ENCODE results near the gene NDRG4. TPM values are rescaled to one million over a fixed set of nuclear protein-coding genes. Genes with fewer than 3 reads are reported as not detected.

The NDRG4 gene
- total and polyA plus RNA-seq, 2 of the 13 experiments (the other 11 are each of a cell fraction or from before 2014, with no cell fraction given) = 1.7 to 2.7 TPM

DNA sequence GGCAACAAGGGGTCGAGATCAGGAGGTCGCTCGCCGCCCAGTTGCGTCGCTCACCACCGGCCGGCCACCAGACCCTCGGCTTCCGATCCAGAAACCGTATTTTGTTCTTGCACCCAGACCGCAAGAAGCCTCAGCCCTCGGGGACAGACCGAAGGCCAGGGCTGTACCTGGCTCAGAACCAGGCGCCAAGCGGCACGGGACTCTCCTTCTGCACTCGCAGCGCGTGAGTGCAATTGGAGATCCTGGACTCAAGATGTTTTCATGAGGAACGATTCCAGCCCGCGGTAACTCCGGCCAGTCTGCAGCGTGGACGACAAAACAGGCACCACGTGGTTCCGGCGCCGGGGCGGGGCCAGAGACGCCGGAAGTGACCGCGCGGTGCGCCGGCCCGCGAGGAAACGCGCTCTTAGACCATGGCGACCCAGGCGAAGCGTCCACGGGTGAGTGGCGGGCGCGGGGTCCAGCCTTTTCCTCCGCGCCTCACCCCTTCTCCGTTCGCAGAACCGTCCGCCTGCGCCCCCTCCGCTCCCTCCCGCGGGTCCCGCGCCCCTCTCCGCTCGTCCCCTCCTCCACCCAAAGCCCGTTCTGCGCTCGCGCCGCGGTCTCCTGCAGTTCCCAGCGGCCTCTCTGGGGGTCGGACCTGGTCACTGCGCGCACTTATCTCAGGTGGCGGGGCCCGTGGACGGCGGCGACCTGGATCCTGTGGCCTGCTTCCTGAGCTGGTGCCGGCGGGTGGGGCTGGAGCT, 15.4 kb downstream of the NDRG4 start, which contains the start of gene SETD6 (continued):
- TF ChIP-seq, protein P1, sequence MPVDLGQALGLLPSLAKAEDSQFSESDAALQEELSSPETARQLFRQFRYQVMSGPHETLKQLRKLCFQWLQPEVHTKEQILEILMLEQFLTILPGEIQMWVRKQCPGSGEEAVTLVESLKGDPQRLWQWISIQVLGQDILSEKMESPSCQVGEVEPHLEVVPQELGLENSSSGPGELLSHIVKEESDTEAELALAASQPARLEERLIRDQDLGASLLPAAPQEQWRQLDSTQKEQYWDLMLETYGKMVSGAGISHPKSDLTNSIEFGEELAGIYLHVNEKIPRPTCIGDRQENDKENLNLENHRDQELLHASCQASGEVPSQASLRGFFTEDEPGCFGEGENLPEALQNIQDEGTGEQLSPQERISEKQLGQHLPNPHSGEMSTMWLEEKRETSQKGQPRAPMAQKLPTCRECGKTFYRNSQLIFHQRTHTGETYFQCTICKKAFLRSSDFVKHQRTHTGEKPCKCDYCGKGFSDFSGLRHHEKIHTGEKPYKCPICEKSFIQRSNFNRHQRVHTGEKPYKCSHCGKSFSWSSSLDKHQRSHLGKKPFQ (CRISPR knock-in tag; IDR thresholded peaks at IDR 0.05; ENCODE audit: insufficient replicate concordance) = peak; percentile 94
- TF ChIP-seq ZBTB38 (CRISPR knock-in tag; IDR thresholded peaks at IDR 0.05) (peak; percentile 81; the same call in 1 of the 2 replicates), ZNF251 (CRISPR knock-in tag; IDR thresholded peaks at IDR 0.05) (no peak), GPN1 (CRISPR knock-in tag; IDR thresholded peaks at IDR 0.05; ENCODE audit: borderline replicate concordance) (no peak; the same call in 1 of the 2 replicates), ZSCAN31 (CRISPR knock-in tag; IDR thresholded peaks at IDR 0.05; ENCODE audit: low read depth) (peak; percentile 96), SKI (IDR thresholded peaks at IDR 0.05; ENCODE audit: partially characterized antibody) (peak; percentile 37), KDM3A (CRISPR knock-in tag; IDR thresholded peaks at IDR 0.05; ENCODE audit: low read depth) (peak; percentile 17; the same call in 1 of the 2 replicates), NR2F1 (CRISPR knock-in tag; IDR thresholded peaks at IDR 0.05) (no peak), ZNF350 (CRISPR knock-in tag; IDR thresholded peaks at IDR 0.05; ENCODE audit: borderline replicate concordance, low read depth) (peak; percentile 95), ZNF569 (CRISPR knock-in tag; IDR thresholded peaks at IDR 0.05; ENCODE audit: borderline replicate concordance) (peak; percentile 95; the same call in 1 of the 2 replicates), POLR2A (IDR thresholded peaks at IDR 0.05; ENCODE audit: insufficient read depth in 1 of 2, low read depth in 2 of 2, low read length in 2 of 2) (peak; percentile 84 to 97), FOXK1 (CRISPR knock-in tag; IDR thresholded peaks at IDR 0.05; ENCODE audit: borderline replicate concordance, low read depth) (peak; percentile 97), JUNB (CRISPR knock-in tag; IDR thresholded peaks at IDR 0.05; ENCODE audit: borderline replicate concordance) (0 out of 2 replicates have a peak, but pooled peaks have one; percentile 52), ZNF333 (CRISPR knock-in tag; IDR thresholded peaks at IDR 0.05; ENCODE audit: borderline replicate concordance) (peak; percentile 71), SP2 (CRISPR knock-in tag; IDR thresholded peaks at IDR 0.05) (peak; percentile 76), ZNF780A (CRISPR knock-in tag; IDR thresholded peaks at IDR 0.05) (peak; percentile 94), REXO4 (CRISPR knock-in tag; IDR thresholded peaks at IDR 0.05; ENCODE audit: borderline replicate concordance) (0 out of 2 replicates have a peak, but pooled peaks have one; percentile 35), KLF11 (CRISPR knock-in tag; IDR thresholded peaks at IDR 0.05) (peak; percentile 51; the same call in 1 of the 2 replicates)
- TF ChIP-seq, protein P2, sequence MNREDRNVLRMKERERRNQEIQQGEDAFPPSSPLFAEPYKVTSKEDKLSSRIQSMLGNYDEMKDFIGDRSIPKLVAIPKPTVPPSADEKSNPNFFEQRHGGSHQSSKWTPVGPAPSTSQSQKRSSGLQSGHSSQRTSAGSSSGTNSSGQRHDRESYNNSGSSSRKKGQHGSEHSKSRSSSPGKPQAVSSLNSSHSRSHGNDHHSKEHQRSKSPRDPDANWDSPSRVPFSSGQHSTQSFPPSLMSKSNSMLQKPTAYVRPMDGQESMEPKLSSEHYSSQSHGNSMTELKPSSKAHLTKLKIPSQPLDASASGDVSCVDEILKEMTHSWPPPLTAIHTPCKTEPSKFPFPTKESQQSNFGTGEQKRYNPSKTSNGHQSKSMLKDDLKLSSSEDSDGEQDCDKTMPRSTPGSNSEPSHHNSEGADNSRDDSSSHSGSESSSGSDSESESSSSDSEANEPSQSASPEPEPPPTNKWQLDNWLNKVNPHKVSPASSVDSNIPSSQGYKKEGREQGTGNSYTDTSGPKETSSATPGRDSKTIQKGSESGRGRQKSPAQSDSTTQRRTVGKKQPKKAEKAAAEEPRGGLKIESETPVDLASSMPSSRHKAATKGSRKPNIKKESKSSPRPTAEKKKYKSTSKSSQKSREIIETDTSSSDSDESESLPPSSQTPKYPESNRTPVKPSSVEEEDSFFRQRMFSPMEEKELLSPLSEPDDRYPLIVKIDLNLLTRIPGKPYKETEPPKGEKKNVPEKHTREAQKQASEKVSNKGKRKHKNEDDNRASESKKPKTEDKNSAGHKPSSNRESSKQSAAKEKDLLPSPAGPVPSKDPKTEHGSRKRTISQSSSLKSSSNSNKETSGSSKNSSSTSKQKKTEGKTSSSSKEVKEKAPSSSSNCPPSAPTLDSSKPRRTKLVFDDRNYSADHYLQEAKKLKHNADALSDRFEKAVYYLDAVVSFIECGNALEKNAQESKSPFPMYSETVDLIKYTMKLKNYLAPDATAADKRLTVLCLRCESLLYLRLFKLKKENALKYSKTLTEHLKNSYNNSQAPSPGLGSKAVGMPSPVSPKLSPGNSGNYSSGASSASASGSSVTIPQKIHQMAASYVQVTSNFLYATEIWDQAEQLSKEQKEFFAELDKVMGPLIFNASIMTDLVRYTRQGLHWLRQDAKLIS (CRISPR knock-in tag; IDR thresholded peaks at IDR 0.05) = no peak
- TF ChIP-seq, protein P3, sequence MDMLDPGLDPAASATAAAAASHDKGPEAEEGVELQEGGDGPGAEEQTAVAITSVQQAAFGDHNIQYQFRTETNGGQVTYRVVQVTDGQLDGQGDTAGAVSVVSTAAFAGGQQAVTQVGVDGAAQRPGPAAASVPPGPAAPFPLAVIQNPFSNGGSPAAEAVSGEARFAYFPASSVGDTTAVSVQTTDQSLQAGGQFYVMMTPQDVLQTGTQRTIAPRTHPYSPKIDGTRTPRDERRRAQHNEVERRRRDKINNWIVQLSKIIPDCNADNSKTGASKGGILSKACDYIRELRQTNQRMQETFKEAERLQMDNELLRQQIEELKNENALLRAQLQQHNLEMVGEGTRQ (IDR thresholded peaks at IDR 0.05; ENCODE audit: low read depth, low read length) = peak; percentile 83
- TF ChIP-seq, protein P3 (CRISPR knock-in tag; IDR thresholded peaks at IDR 0.05; ENCODE audit: borderline replicate concordance) = peak; percentile 95
